Body of pancreas (tissue), 4 donors: ENCODE measurements around the gene TTC23L. TPM values are rescaled to one million over a fixed set of nuclear protein-coding genes. Genes with fewer than 3 reads are reported as not detected.
A peak's percentile ranks its signal among the peaks of the same experiment; 100 is the strongest.

Experiments
- ATAC-seq: fragments of 150-250 bp; one replicate; pipeline ENCODE4 v1.9.1; 2016
- DNase-seq, 4 donors: peaks; one replicate each; pipeline ENCODE4 v3.0.0-alpha.2; 2019
- H3K27ac ChIP-seq, 4 donors: fragments of 200-600 bp; sonication (generic); 1 replicate in 3 of 4; 2 replicates in 1 of 4; pipeline versions ENCODE4 v1.5.1 to v1.6.1; 2016 to 2019; ENCODE audit warnings: mild to moderate bottlenecking in 1 of 4, mixed read lengths in 1 of 4, moderate library complexity in 1 of 4
- H3K27me3 ChIP-seq, 2 donors: fragments of 200-600 bp; sonication (generic); one replicate each; pipeline ENCODE4 v1.6.0; 2016; ENCODE audit warnings: mild to moderate bottlenecking in 1 of 2
- H3K36me3 ChIP-seq, 2 donors: fragments of 200-600 bp; sonication (generic); replicated peaks in 1 of 2; 2 replicates each; pipeline ENCODE4 v1.5.1; 2016; ENCODE audit warnings: low read depth in 2 of 2; ENCODE audit not compliant: insufficient read depth in 1 of 2
- H3K4me1 ChIP-seq: fragments of 200-600 bp; sonication (generic); one replicate; pipeline ENCODE4 v1.6.0; 2016
- H3K4me3 ChIP-seq, 2 donors: fragments of 200-600 bp; sonication (generic); 1 replicate in 1 of 2; 2 replicates in 1 of 2; pipeline ENCODE4 v1.5.1; 2016 to 2019
- H3K9me3 ChIP-seq, 3 donors: fragments of 200-600 bp; sonication (generic); 1 replicate in 2 of 3; 2 replicates in 1 of 3; pipeline ENCODE4 v1.5.1; 2016
- POLR2A ChIP-seq, 3 donors: fragments of 450-650 bp; IDR thresholded peaks; one replicate each; pipeline ENCODE4 v1.6.1; 2016; ENCODE audit warnings: antibody characterized with exemption in 3 of 3, mild to moderate bottlenecking in 2 of 3
- WGBS, 2 donors: methylation state at CpG; one replicate each; pipeline ENCODE4 v1.1.5; 2017; 5-methylcytosine and 5-hydroxymethylcytosine counted together
- intact Hi-C: fragments of 100-400 bp; cut with DNase I; formaldehyde crosslinking; loops from one replicate; pipeline ENCODE4 v1.15.1; 2023
- total RNA-seq, 2 donors: library from RNA; depleted of rRNA; stranded (reverse); fragments of >200 nt; gene quantifications; one replicate each; pipeline ENCODE4 v1.1.0, GENCODE V29; 2016
- TF ChIP-seq, protein P1 (sequence below), 7 experiments: fragments of 450-650 bp in 4 of 7; fragments of 200-600 bp in 3 of 7; sonication (generic) in 3 of 7; IDR thresholded peaks; one replicate each; pipeline ENCODE4 v1.5.1; 2016 to 2019; ENCODE audit warnings: antibody characterized with exemption in 7 of 7

TTC23L gene
- total RNA-seq, 2 donors from 2014 or later, result 1.3 TPM; not detected in 1

DNA sequence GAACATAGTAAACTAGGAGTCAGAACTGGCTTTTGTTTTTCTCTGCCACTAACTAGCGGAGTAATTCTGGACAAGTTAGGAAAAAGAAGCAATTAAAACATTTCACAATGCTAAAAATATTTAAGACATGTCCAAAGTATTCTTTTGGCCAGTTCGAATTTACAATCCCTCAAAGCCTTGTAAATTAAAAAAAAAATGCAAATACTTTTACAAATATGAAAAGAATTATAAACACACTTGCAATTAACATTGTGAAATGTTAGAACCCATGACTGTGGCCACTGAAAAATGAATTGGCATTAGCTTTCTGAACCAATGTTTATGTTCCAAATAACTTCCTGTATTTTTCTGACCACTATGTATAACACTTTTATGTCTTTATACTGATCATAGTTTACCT is 74.1 kb downstream of the TTC23L start:
- 80 to 89% methylated on average over 2 of the region's 2 CpGs for WGBS, 2 donors
- H3K4me3 ChIP-seq, result no peak overlapping the region
- H3K27ac ChIP-seq, result no peak overlapping the region
- ATAC-seq (no peak), DNase-seq (no peak)
- no peak for TF ChIP-seq POLR2A (IDR thresholded peaks at IDR 0.05)
- TF ChIP-seq, protein P1, sequence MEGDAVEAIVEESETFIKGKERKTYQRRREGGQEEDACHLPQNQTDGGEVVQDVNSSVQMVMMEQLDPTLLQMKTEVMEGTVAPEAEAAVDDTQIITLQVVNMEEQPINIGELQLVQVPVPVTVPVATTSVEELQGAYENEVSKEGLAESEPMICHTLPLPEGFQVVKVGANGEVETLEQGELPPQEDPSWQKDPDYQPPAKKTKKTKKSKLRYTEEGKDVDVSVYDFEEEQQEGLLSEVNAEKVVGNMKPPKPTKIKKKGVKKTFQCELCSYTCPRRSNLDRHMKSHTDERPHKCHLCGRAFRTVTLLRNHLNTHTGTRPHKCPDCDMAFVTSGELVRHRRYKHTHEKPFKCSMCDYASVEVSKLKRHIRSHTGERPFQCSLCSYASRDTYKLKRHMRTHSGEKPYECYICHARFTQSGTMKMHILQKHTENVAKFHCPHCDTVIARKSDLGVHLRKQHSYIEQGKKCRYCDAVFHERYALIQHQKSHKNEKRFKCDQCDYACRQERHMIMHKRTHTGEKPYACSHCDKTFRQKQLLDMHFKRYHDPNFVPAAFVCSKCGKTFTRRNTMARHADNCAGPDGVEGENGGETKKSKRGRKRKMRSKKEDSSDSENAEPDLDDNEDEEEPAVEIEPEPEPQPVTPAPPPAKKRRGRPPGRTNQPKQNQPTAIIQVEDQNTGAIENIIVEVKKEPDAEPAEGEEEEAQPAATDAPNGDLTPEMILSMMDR (IDR thresholded peaks at IDR 0.05), result no peak
- no peaks in the 10 kb centered on the region for H3K27me3 ChIP-seq
- peaks cover 27% of the 10 kb centered on the region for H3K4me1 ChIP-seq
- H3K36me3 ChIP-seq, result peaks cover 0 to 2% of the 10 kb centered on the region in 2 donors
- intact Hi-C loops, result no loop called here
- no peaks in the 10 kb centered on the region for H3K9me3 ChIP-seq

DNA sequence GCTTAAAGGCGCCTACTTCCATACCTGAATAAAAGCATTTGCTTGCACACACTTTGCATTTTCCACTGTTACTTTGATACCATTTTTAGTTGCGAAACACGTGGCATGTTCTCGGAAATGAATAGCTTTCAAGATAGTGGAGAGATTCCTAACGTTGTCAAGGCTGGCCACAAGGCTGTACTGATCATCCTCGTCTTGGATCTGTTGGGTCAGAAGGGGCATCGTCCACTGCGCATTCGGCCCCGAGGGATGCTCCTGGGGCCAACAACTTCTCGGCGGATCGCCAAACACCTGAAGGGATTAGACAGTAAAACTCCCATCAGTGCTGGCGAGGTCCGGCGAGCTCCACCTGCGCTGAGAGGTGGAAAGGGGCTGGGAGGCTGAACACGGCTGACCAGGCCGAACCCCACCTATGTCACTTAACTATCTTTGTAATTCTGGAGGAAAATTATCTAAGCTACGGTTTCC is 75.7 kb downstream of the TTC23L start:
- intact Hi-C loops, result no loop called here
- Histone ChIP-seq H3K27ac (peak overlapping the region; percentile 78 to 89 (median 82)), H3K36me3 (no peaks in the 10 kb centered on the region), H3K9me3 (no peaks in the 10 kb centered on the region), H3K4me1 (peaks cover 27% of the 10 kb centered on the region), H3K4me3 (peak overlapping the region; percentile 29 to 96), H3K27me3 (no peaks in the 10 kb centered on the region)
- peak; percentile 5 to 31 (median 22) for DNase-seq
- peak; percentile 5 for ATAC-seq
- 1 to 2% methylated on average over 20 of the region's 20 CpGs for WGBS, 2 donors
- TF ChIP-seq, protein P1 (IDR thresholded peaks at IDR 0.05), result no peak
- TF ChIP-seq POLR2A (IDR thresholded peaks at IDR 0.05), result no peak

DNA sequence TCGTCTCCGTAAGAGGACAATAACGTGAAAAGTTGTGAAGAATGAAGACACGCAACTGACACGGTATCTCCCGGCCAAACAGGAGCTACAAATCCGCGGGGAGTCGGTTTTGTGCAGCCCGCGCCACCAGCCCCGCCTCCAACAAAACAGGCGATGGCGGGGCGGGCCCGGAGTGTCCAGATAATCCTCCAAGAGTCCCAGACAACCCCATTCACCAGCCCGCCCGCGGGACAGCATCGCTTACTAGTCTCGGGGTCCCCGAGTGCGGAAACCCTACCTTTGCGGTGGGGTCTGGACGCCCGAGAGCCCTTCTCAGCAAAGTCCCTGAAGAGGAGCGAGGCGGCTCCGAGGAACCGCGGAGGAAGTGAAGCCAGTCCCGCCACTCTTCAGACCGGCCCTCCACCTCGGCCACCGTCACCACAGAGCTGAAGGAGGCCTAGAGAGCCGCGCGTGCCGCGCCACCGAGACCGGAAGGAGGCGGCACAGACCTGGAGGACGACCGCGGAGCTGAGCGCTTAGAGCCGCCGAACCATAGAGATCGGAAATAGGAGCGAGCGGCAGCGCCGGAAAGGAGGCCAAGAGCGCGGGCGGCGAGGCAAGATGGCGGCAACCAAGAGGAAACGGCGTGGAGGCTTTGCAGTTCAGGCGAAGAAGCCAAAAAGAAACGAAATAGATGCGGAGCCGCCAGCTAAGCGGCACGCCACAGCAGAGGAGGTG is 76.3 kb downstream of the TTC23L start, which contains the start of the genes BRIX1 and RAD1:
BRIX1 (plus strand) TSS at position 573 of the 717 bp plus-strand sequence; CDS start at position 601, 28 bp downstream.
RAD1 (minus strand) TSS at position 366 of the 717 bp plus-strand sequence. CDS start 612 bp downstream, outside the sequence.
- TF ChIP-seq, protein P1 (IDR thresholded peaks at IDR 0.05), result peak in 4 of 7 experiments; percentile 30 to 53 (median 38)
- peak; percentile 61 to 91 (median 86) for TF ChIP-seq POLR2A (IDR thresholded peaks at IDR 0.05)
- Histone ChIP-seq H3K4me1 (peaks cover 27% of the 10 kb centered on the region), H3K36me3 (no peaks in the 10 kb centered on the region), H3K27ac (peak within 1 kb of the TSS; percentile 78 to 89 (median 82)), H3K9me3 (no peaks in the 10 kb centered on the region), H3K4me3 (peak within 1 kb of the TSS; percentile 81 to 96), H3K27me3 (no peaks in the 10 kb centered on the region)
- 0 to 1% methylated on average over 32 to 67 of the region's 67 CpGs for WGBS, 2 donors
- ATAC-seq (peak; percentile 100), DNase-seq (peak; percentile 94 to 98 (median 96))
- intact Hi-C loops, result no loop called here

DNA sequence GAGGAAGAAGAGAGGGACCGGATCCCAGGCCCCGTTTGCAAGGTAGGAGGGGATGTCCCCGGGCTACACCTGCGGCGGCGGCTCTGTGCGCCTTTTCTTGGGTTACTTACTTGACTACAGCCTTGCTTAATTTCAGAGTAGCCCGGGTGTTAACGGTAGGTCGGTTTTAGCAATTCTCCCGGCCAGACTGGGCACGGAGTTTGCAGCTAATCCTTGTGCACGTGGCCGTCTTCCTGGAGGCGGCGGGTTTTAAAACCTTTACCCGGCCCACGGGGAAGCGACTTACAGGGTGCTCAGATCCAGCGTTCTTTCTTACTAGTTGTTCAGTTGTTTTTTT is 76.9 kb downstream of the TTC23L start:
- peak; percentile 5 for ATAC-seq
- Histone ChIP-seq H3K4me3 (peak overlapping the region; percentile 81 to 96), H3K27ac (peak overlapping the region; percentile 40 to 89 (median 79)), H3K36me3 (no peaks in the 10 kb centered on the region), H3K27me3 (no peaks in the 10 kb centered on the region), H3K9me3 (no peaks in the 10 kb centered on the region), H3K4me1 (peaks cover 27% of the 10 kb centered on the region)
- intact Hi-C loops, result no loop called here
- no peak for DNase-seq
- TF ChIP-seq, protein P1 (IDR thresholded peaks at IDR 0.05), result no peak
- TF ChIP-seq POLR2A (IDR thresholded peaks at IDR 0.05), result peak in 1 of 3 donors; percentile 8
- WGBS, 2 donors, result 0 to 1% methylated on average over 19 to 20 of the region's 20 CpGs
